ENCODE results near the gene PDP2.

- TF ChIP-seq CTCF (conservative IDR thresholded peaks at IDR 0.05; ENCODE audit: low read depth, low read length) (no peak), EZH2 (IDR thresholded peaks at IDR 0.05; ENCODE audit: borderline replicate concordance, low read depth, low read length, poor library complexity, severe bottlenecking) (no peak)
Observed at GRCh38 chr16:66872559-66872942, 7.8 kb upstream of the PDP2 start.
